ENCODE data around the gene ASCC3.
"Not testable (repeated sequence)": the region's sequence is repeated elsewhere in the genome, so short reads cannot be mapped to it uniquely, and the experiment has no call there.

ASCC3 gene

DNA sequence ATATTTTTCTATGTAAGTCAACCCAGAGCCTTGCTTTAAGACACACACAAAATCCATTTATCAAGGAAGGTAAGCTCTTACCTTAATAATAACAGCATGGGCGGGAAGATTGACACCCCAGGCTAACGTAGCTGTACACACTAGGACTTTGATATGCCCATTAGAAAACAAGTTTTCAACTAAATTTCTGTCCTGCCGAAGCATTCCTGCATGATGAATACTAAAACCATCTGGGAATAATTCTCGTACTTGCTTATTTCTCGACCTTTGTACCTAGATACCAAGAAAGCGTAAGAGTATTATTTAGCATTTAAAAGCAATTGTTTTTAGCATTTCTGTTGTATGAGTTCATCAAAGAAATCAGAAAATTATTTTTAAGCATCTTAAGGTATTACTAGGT is 218.9 kb downstream of the ASCC3 start:
- no peaks in the 10 kb centered on the region for H3K27me3 ChIP-seq (ENCODE audit: control insufficient read depth in 1 of 2, insufficient read depth in 1 of 2, low read length in 2 of 2)
- H3K27ac ChIP-seq (ENCODE audit: low read length, poor library complexity, severe bottlenecking) = no peak overlapping the region
- no peak overlapping the region for H2BK5ac ChIP-seq (ENCODE audit: low read depth, low read length, poor library complexity, severe bottlenecking)
- H2AK5ac ChIP-seq (ENCODE audit: low read length, severe bottlenecking) = no peak overlapping the region
- no peak overlapping the region for H4K91ac ChIP-seq (ENCODE audit: low read length)
- H4K8ac ChIP-seq (ENCODE audit: low read length) = no peak overlapping the region
- H2AFZ ChIP-seq (ENCODE audit: low read depth, low read length) = no peak overlapping the region
- 93% methylated on average over 5 of the region's 6 CpGs for WGBS
- no peak overlapping the region for H3K4me2 ChIP-seq (ENCODE audit: low read length, poor library complexity, severe bottlenecking)
- no peak overlapping the region for H3K14ac ChIP-seq (ENCODE audit: low read length in 2 of 2)
- H3K18ac ChIP-seq (ENCODE audit: low read depth in 1 of 2, low read length in 2 of 2) = no peak overlapping the region
- no peak overlapping the region for H2BK120ac ChIP-seq (ENCODE audit: low read depth, low read length)
- no peak overlapping the region for H3K9ac ChIP-seq (ENCODE audit: low read length)
- H2BK12ac ChIP-seq (ENCODE audit: low read length in 2 of 2) = no peak overlapping the region
- no peaks in the 10 kb centered on the region for H3K9me3 ChIP-seq (ENCODE audit: control insufficient read depth, low read length)
- H2BK15ac ChIP-seq (ENCODE audit: low read depth, poor library complexity, severe bottlenecking) = no peak overlapping the region
- peaks cover 0 to 24% of the 10 kb centered on the region in 2 experiments for H3K36me3 ChIP-seq (ENCODE audit: control insufficient read depth in 1 of 2, insufficient read depth in 2 of 2, low read depth in 1 of 2, low read length in 2 of 2)
- peaks cover 4% of the 10 kb centered on the region for H3K79me1 ChIP-seq (replicated peaks; ENCODE audit: low read length, poor library complexity, severe bottlenecking)
- no peak for DNase-seq
- H3K4me3 ChIP-seq (ENCODE audit: insufficient read depth in 1 of 2, low read depth in 1 of 2, low read length in 2 of 2) = no peak overlapping the region
- no peak overlapping the region for H3K23ac ChIP-seq (ENCODE audit: low read length in 2 of 2)
- no peaks in the 10 kb centered on the region for H3K4me1 ChIP-seq (ENCODE audit: control insufficient read depth, insufficient read depth, low read depth, low read length)
- no peak overlapping the region for H3K4ac ChIP-seq (ENCODE audit: low read depth in 1 of 2, low read length in 2 of 2)

GRCh38 chr6:100658486-100658885 is 222.6 kb downstream of the ASCC3 start:
- Histone ChIP-seq H3K4me1 (ENCODE audit: control insufficient read depth, insufficient read depth, low read depth, low read length) (no peaks in the 10 kb centered on the region), H3K9me3 (ENCODE audit: control insufficient read depth, low read length) (no peaks in the 10 kb centered on the region), H4K91ac (ENCODE audit: low read length) (no peak overlapping the region), H2BK120ac (ENCODE audit: low read depth, low read length) (no peak overlapping the region), H3K4me2 (ENCODE audit: low read length, poor library complexity, severe bottlenecking) (no peak overlapping the region), H2BK15ac (ENCODE audit: low read depth, poor library complexity, severe bottlenecking) (no peak overlapping the region), H3K18ac (ENCODE audit: low read depth in 1 of 2, low read length in 2 of 2) (no peak overlapping the region), H3K27me3 (ENCODE audit: control insufficient read depth in 1 of 2, insufficient read depth in 1 of 2, low read length in 2 of 2) (no peaks in the 10 kb centered on the region), H4K8ac (ENCODE audit: low read length) (no peak overlapping the region), H3K4ac (ENCODE audit: low read depth in 1 of 2, low read length in 2 of 2) (no peak overlapping the region), H2AFZ (ENCODE audit: low read depth, low read length) (no peak overlapping the region), H3K36me3 (ENCODE audit: control insufficient read depth in 1 of 2, insufficient read depth in 2 of 2, low read depth in 1 of 2, low read length in 2 of 2) (peaks cover 0 to 39% of the 10 kb centered on the region in 2 experiments), H3K14ac (ENCODE audit: low read length in 2 of 2) (no peak overlapping the region), H3K9ac (ENCODE audit: low read length) (no peak overlapping the region), H3K4me3 (ENCODE audit: insufficient read depth in 1 of 2, low read depth in 1 of 2, low read length in 2 of 2) (no peak overlapping the region), H3K27ac (ENCODE audit: low read length, poor library complexity, severe bottlenecking) (no peak overlapping the region), H2AK5ac (ENCODE audit: low read length, severe bottlenecking) (no peak overlapping the region), H3K23ac (ENCODE audit: low read length in 2 of 2) (no peak overlapping the region), H2BK12ac (ENCODE audit: low read length in 2 of 2) (no peak overlapping the region), H3K79me1 (replicated peaks; ENCODE audit: low read length, poor library complexity, severe bottlenecking) (peaks cover 4% of the 10 kb centered on the region), H2BK5ac (ENCODE audit: low read depth, low read length, poor library complexity, severe bottlenecking) (no peak overlapping the region)
- 83% methylated on average over 2 of the region's 2 CpGs for WGBS
- no peak for DNase-seq

- Histone ChIP-seq H3K4me3 (ENCODE audit: insufficient read depth in 1 of 2, low read depth in 1 of 2, low read length in 2 of 2) (no peak overlapping the region), H3K79me1 (replicated peaks; ENCODE audit: low read length, poor library complexity, severe bottlenecking) (peaks cover 4% of the 10 kb centered on the region), H2AK5ac (ENCODE audit: low read length, severe bottlenecking) (no peak overlapping the region), H3K4me2 (ENCODE audit: low read length, poor library complexity, severe bottlenecking) (no peak overlapping the region), H3K27ac (ENCODE audit: low read length, poor library complexity, severe bottlenecking) (no peak overlapping the region), H2BK120ac (ENCODE audit: low read depth, low read length) (no peak overlapping the region), H2BK5ac (ENCODE audit: low read depth, low read length, poor library complexity, severe bottlenecking) (no peak overlapping the region), H3K27me3 (ENCODE audit: control insufficient read depth in 1 of 2, insufficient read depth in 1 of 2, low read length in 2 of 2) (no peaks in the 10 kb centered on the region), H2AFZ (ENCODE audit: low read depth, low read length) (no peak overlapping the region), H2BK12ac (ENCODE audit: low read length in 2 of 2) (no peak overlapping the region), H3K9me3 (ENCODE audit: control insufficient read depth, low read length) (no peaks in the 10 kb centered on the region), H3K4ac (ENCODE audit: low read depth in 1 of 2, low read length in 2 of 2) (no peak overlapping the region), H2BK15ac (ENCODE audit: low read depth, poor library complexity, severe bottlenecking) (no peak overlapping the region), H3K36me3 (ENCODE audit: control insufficient read depth in 1 of 2, insufficient read depth in 2 of 2, low read depth in 1 of 2, low read length in 2 of 2) (peaks cover 0 to 40% of the 10 kb centered on the region in 2 experiments), H3K23ac (ENCODE audit: low read length in 2 of 2) (no peak overlapping the region), H3K9ac (ENCODE audit: low read length) (no peak overlapping the region), H4K8ac (ENCODE audit: low read length) (no peak overlapping the region), H4K91ac (ENCODE audit: low read length) (no peak overlapping the region), H3K4me1 (ENCODE audit: control insufficient read depth, insufficient read depth, low read depth, low read length) (no peaks in the 10 kb centered on the region), H3K18ac (ENCODE audit: low read depth in 1 of 2, low read length in 2 of 2) (no peak overlapping the region), H3K14ac (ENCODE audit: low read length in 2 of 2) (no peak overlapping the region)
- DNase-seq = peak; percentile 18
- WGBS = no CpG with 5 or more reads among the region's 2 CpGs
Observed at GRCh38 chr6:100657678-100658330, 223.3 kb downstream of the ASCC3 start.

GRCh38 chr6:100641147-100641546 is 240.0 kb downstream of the ASCC3 start:
- not testable (repeated sequence) for H4K8ac ChIP-seq (ENCODE audit: low read length); H2BK15ac ChIP-seq (ENCODE audit: low read depth, poor library complexity, severe bottlenecking); H2BK5ac ChIP-seq (ENCODE audit: low read depth, low read length, poor library complexity, severe bottlenecking); H3K4me1 ChIP-seq (ENCODE audit: control insufficient read depth, insufficient read depth, low read depth, low read length); H3K4me2 ChIP-seq (ENCODE audit: low read length, poor library complexity, severe bottlenecking); H3K4me3 ChIP-seq (ENCODE audit: insufficient read depth in 1 of 2, low read depth in 1 of 2, low read length in 2 of 2); H3K23ac ChIP-seq (ENCODE audit: low read length in 2 of 2); DNase-seq; H3K9ac ChIP-seq (ENCODE audit: low read length); H3K4ac ChIP-seq (ENCODE audit: low read depth in 1 of 2, low read length in 2 of 2); H3K79me1 ChIP-seq (replicated peaks; ENCODE audit: low read length, poor library complexity, severe bottlenecking); H2BK120ac ChIP-seq (ENCODE audit: low read depth, low read length); H2AK5ac ChIP-seq (ENCODE audit: low read length, severe bottlenecking); H3K14ac ChIP-seq (ENCODE audit: low read length in 2 of 2); H3K27me3 ChIP-seq (ENCODE audit: control insufficient read depth in 1 of 2, insufficient read depth in 1 of 2, low read length in 2 of 2); H4K91ac ChIP-seq (ENCODE audit: low read length); H2BK12ac ChIP-seq (ENCODE audit: low read length in 2 of 2); H2AFZ ChIP-seq (ENCODE audit: low read depth, low read length); H3K18ac ChIP-seq (ENCODE audit: low read depth in 1 of 2, low read length in 2 of 2); H3K27ac ChIP-seq (ENCODE audit: low read length, poor library complexity, severe bottlenecking); H3K9me3 ChIP-seq (ENCODE audit: control insufficient read depth, low read length)
- WGBS = no CpG with 5 or more reads among the region's 3 CpGs
- H3K36me3 ChIP-seq (ENCODE audit: control insufficient read depth in 1 of 2, insufficient read depth in 2 of 2, low read depth in 1 of 2, low read length in 2 of 2) = peaks cover 2 to 82% of the 10 kb centered on the region in 2 experiments

Measured in mesenchymal stem cell (in vitro differentiated cells and primary cell).